Embryonic facial prominence (tissue), 1 donor: ENCODE results near the gene MRPL34.

ENCODE experiments used
- DNase-seq: peaks from one replicate; pipeline ENCODE4 v3.0.0-alpha.2; 2016; ENCODE audit errors: extremely low spot score

The MRPL34 gene

DNA sequence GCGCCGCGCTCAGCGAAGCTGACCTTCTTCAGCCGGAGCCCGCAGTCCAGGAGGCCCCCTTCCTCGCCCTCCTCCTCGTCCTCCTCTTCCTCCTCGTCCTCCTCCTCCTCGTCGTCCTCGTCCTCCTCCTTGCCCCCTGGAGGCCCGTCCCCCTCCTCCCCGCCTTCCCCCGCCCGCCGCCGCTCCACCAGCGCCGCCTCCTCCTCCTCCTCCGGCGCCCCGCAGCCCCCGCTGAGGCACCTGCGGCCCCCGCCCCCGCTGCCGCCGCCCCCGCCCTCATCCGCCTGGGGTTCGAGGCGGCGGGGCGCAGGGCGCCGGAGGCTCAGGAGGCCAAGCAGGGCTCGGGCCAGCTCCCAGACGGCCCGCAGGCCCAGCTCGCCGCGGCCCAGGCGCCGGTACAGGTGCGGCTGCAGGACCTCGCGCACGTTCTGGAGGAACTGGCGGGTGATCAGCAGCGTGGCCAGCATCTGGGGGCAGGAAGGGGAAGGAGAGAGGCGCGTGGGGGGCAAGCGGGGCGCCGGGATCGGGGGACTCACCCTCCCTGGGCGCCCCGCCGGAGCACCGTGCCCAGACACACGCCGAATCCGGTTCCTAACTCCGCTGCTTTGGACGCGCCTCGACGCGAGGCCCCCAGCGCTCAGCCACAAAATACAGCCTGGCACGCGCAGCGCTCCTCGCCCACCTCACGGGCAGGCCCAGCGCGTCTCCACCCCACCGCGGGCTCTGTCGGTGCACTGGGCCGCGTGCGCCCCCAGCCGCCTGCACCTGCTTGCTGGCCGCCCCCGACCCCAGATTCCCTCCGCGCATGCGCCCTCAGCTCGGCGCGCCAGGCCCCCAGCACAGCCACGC, 23.1 kb downstream of the MRPL34 start:
- no peak for DNase-seq

- no peak for DNase-seq
These were observed 23.9 kb downstream of the MRPL34 start for GRCh38 chr19:17329366-17330261.

DNA sequence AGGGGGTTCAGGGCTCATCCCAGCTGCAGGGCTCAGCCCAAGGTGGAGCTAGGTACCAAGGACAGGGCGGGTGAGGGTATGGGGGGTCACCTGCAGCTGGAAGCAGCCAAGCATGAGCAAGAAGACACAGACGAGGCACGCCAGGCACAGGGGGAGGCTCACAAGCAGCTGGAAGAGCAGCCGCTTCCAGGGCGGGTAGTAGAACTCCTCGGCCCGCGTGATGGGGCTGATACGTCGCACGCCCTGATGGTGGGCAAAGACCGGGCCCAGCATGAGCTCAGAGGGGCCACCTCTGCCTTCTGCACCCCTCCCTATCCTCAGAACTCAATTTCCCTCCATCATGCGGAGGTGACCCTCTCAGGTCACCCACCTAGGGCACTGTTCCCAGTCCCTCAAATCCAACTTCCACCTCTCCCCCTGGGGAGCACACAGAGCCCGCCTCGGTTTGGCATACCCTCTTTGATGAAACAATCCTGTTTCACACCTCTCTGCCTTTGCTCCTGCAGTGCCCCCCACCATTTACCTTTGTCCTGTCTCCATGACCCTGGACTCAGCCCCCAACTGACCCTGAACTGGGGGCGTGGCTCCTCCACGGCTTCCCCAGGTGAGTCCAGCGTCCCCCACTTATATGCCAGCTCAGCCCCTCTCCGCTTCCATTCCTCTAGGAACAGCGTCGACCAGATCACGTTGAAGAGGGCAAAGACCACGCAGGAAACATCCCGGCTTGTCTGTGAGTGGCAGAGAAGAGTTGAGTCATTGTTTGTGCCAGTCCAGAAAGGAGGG, 24.8 kb downstream of the MRPL34 start:
- no peak for DNase-seq

- no peak for DNase-seq
These were observed 25.4 kb downstream of the MRPL34 start for GRCh38 chr19:17331045-17331558.

- DNase-seq: no peak
These were observed 26.6 kb downstream of the MRPL34 start for GRCh38 chr19:17332360-17332676.

DNA sequence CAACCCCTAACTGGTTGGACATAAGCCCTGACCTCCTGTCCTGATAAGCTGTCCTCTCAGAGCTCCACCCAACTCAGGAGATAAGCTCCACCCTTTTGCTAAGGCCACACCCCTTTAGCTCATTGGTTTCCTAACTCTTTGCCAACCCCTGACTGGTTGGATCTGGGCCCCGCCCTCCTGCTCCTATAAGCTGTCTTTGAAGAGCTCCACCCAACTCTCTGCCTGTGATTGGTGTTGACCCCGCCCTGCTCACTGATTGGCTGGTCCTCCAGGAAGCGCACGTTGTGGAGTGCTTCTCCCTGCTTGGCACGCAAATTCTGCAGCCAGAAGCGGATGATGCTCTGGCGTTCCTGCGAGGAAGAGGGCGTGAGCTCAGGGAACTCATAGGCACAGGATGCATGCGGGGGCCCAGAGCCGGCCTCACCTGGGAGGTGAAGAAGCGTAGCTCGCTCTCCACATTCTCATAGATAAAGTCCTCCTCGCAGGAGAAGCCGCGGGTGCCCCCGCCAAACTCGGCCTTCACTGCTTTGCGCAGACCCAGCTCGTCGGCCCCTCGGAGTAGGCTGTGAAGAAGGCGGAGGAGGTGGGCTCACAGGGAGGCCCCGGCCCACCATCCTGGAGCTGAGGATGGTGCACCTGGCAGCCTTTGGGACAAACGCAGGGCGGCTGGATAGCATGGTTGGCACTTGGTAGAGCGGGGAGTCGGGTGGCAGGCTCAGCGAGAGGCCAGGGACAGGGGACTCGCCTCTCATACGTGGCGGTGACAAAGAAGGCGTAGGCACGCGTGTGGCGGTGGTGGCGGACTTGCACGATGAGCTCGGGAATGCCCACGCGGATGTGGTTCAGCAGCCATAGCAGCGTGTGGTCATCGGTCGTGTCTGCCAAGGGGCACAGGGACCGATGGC, 27.3 kb downstream of the MRPL34 start:
- DNase-seq: no peak

- no peak for DNase-seq
These were observed 28.1 kb downstream of the MRPL34 start for GRCh38 chr19:17333611-17334413.

GRCh38 chr19:17334414-17335409, 29.0 kb downstream of the MRPL34 start, which contains the start of gene ANO8:
Gene ANO8, minus strand, starts transcription at chr19:17334855. Its CDS starts 185 bp downstream, at chr19:17334670.
- peak; percentile 95 for DNase-seq

GRCh38 chr19:17335575-17335974, 29.9 kb downstream of the MRPL34 start:
- DNase-seq: no peak

DNA sequence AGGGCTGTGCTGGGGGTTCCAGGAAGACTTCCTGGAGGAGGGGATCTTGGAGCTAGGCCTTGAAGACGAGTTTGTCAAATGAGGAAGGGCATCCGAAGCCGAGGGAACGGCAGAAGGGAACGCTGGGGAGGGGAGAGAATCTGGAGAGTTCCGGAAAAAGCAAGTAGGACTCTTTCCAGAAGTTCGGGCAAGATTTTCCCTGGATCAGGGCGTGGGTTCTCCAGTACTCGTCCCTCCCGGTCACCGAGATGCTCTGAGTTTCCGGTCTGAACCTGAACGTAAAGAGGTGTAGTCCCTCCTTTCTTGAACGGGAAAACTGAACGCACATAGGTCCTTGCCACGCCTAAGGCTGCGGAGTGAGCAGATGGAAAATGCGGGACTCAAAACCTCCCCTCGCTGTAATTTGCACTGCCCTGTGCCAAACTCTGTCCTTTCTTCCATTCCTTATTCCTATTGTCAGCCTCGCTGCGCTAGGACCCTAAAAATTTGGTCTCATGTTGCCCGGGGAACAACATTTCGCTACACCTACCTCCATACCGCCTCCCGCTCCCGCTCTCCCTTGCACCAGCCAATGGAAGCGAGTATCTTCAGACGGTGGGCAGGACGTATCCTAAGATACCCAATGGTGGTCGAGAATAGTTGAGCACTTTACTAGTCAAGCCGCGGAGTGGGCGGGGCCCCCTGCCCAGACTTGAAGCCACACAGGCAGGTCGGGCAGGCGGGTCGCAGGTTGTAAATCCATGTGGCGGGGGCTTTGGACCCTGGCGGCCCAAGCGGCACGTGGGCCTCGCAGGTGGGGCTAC, 31.4 kb downstream of the MRPL34 start, which contains the start of gene GTPBP3:
Gene GTPBP3 (plus strand): TSS at position 682 of the 803 bp plus-strand sequence. CDS start 59 bp downstream, at position 741.
- DNase-seq: peak; percentile 98

DNA sequence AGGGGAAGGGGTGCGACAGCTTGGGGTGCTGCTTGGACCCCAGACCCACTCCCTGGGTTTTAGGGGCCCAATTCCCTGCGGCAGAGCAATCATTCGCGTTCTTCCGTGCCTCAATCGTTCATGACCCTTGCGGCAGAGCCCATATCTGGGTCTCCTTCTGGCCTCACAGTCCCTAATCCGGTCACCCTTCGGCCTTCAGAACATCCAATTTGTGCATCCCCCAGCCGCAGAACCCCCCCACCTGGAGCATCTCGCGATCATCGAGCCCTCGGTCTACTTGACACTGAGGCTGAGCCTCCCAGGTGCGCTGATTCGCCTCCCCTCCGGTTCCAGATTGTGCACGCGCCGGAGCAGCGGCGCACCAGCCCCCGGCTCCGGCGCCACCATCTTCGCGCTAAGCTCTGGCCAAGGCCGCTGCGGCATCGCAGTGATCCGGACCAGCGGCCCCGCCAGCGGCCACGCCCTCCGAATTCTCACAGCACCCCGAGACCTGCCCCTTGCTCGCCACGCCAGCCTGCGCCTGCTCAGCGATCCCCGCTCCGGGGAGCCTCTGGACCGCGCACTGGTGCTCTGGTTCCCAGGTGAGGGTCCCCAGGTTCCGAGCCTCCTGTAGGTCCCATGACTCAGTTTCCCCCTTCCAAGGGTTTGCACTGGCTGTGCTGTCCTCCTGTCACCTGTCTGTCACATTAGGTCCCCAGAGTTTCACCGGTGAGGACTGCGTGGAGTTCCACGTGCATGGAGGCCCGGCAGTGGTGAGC, 32.2 kb downstream of the MRPL34 start:
- DNase-seq: no peak

DNA sequence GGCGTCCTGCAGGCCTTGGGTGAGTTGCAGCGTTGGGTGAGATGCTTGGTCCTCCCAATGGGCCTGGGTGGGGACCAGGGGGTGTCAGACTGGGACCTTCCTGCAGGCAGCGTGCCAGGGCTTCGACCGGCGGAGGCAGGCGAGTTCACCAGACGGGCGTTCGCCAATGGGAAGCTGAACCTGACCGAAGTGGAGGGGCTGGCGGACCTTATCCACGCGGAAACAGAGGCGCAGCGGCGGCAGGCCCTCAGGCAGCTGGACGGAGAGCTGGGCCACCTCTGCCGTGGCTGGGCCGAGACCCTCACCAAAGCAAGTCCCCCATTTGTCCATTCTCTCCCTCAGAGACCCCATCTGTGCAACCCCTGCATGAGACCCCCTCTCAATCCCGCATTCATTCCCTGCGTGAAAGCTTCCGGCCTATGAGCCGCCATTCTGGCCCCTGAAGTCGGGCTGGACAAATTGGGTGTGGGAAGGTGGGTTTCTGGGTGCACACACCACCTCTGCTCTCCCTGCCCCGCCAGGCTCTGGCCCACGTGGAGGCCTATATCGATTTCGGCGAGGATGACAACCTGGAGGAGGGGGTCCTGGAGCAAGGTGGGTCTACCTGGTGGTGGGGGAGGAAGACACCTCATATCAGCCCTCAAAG, 32.9 kb downstream of the MRPL34 start:
- no peak for DNase-seq

- no peak for DNase-seq
These were observed 33.5 kb downstream of the MRPL34 start for GRCh38 chr19:17339088-17339741.

- no peak for DNase-seq
These were observed 34.7 kb downstream of the MRPL34 start for GRCh38 chr19:17340302-17340870.

DNA sequence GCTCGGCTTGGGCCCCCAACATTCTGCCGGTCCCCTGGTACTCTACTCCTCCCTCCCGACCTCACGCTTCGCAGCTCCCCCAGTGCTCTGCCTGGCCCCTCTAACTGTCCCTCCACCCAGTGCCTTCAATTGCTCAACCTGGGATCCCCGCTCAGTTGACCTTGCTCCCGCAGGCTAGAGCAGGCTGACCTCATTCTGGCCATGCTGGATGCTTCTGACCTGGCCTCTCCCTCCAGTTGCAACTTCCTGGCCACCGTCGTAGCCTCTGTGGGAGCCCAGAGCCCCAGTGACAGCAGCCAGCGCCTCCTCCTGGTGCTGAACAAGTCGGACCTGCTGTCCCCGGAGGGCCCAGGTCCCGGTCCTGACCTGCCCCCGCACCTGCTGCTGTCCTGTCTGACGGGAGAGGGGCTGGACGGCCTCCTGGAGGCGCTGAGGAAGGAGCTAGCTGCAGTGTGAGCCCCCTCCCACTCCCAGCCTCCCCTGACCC, 35.2 kb downstream of the MRPL34 start:
- DNase-seq: no peak
